Transverse colon (tissue), 4 donors: ENCODE measurements around the gene STAT5A. TPM values are rescaled to one million over a fixed set of nuclear protein-coding genes. Genes with fewer than 3 reads are reported as not detected.
"Not testable (repeated sequence)": the region's sequence is repeated elsewhere in the genome, so short reads cannot be mapped to it uniquely, and the experiment has no call there.

Source experiments
- DNase-seq: peaks from one replicate; pipeline ENCODE4 v3.0.0-alpha.2; 2019
- H3K27ac ChIP-seq, 4 donors: fragments of 200-600 bp; sonication (generic); 2 replicates each; pipeline ENCODE4 v1.5.1; 2016 to 2018; ENCODE audit warnings: inconsistent platforms in 4 of 4
- H3K27me3 ChIP-seq: fragments of 200-600 bp; sonication (generic); 2 replicates; pipeline ENCODE4 v1.5.1; 2017; ENCODE audit warnings: inconsistent platforms
- H3K36me3 ChIP-seq, 4 donors: fragments of 200-600 bp; sonication (generic); 2 replicates each; pipeline ENCODE4 v1.5.1; 2017 to 2019; ENCODE audit warnings: inconsistent platforms in 4 of 4
- H3K4me1 ChIP-seq, 4 donors: fragments of 200-600 bp; sonication (generic); 2 replicates each; pipeline ENCODE4 v1.5.1; 2017 to 2020; ENCODE audit warnings: inconsistent platforms in 4 of 4
- H3K4me3 ChIP-seq, 4 donors: fragments of 200-600 bp; sonication (generic); 1 replicate in 1 of 4; 2 replicates in 3 of 4; pipeline versions ENCODE4 v1.5.1 to v1.6.1; 2017 to 2019; ENCODE audit warnings: inconsistent platforms in 4 of 4
- H3K9me3 ChIP-seq, 2 donors: fragments of 200-600 bp; sonication (generic); 2 replicates each; pipeline ENCODE4 v1.5.1; 2017 to 2019; ENCODE audit warnings: inconsistent platforms in 2 of 2
- EP300 ChIP-seq: sonication (generic); formaldehyde crosslinking; IDR thresholded peaks from one replicate; pipeline ENCODE4 v1.6.1; 2017; ENCODE audit warnings: antibody characterized with exemption, low read depth
- POLR2A ChIP-seq: fragments of 450-650 bp; IDR thresholded peaks from one replicate; pipeline ENCODE4 v1.6.1; 2016; ENCODE audit warnings: antibody characterized with exemption, mild to moderate bottlenecking, moderate library complexity
- POLR2AphosphoS5 ChIP-seq, 3 donors: sonication (generic); formaldehyde crosslinking; IDR thresholded peaks; one replicate each; pipeline ENCODE4 v1.6.1; 2016; ENCODE audit warnings: antibody characterized with exemption in 3 of 3
- WGBS, 2 donors: methylation state at CpG; one replicate each; pipeline ENCODE4 v1.1.5; 2018; ENCODE audit warnings: low coverage in 1 of 2; 5-methylcytosine and 5-hydroxymethylcytosine counted together
- in situ Hi-C, 4 donors: fragments of 200-750 bp; cut with MboI; loops; one replicate each; pipeline versions ENCODE4 v1.15.0 to v1.15.1; 2017; ENCODE audit warnings: low sequenced_read_pairs in 3 of 4, low pct_ligation_motif_present in 1 of 4, low pct_unique_long_range_greater_than_20kb in 1 of 4
- intact Hi-C: fragments of 100-400 bp; cut with DNase I; formaldehyde crosslinking; loops from one replicate; pipeline ENCODE4 v1.15.1; 2023; ENCODE audit warnings: low total_unique reads
- total RNA-seq, 4 donors: library from RNA; depleted of rRNA; stranded (reverse); fragments of >200 nt; gene quantifications; one replicate each; pipeline ENCODE4 v1.1.0, GENCODE V29; 2016
- TF ChIP-seq, protein P1 (sequence below), 5 experiments: fragments of 200-600 bp in 3 of 5; fragments of 450-650 bp in 2 of 5; sonication (generic) in 3 of 5; IDR thresholded peaks; 1 replicate in 2 of 5; 2 replicates in 3 of 5; pipeline ENCODE4 v1.5.1; 2016 to 2017; ENCODE audit warnings: antibody characterized with exemption in 5 of 5, inconsistent platforms in 3 of 5, mild to moderate bottlenecking in 2 of 5, moderate library complexity in 1 of 5

Gene STAT5A
- total RNA-seq, 4 donors from 2014 or later = 36.2 to 93.7 (median 50.3) TPM

DNA sequence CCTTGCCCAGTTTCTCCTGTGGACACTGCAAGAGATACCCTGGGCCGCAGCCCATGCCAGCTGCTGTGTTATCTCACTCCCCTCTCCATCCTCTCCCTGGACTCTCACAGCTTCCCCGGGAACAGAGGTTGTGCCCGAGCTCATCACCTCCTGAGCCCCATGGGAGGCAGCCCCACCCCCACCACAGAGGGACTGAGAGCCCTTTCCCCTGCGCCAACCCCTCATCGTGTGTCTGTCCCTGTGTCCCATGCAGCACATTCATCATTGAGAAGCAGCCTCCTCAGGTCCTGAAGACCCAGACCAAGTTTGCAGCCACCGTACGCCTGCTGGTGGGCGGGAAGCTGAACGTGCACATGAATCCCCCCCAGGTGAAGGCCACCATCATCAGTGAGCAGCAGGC is 12.7 kb downstream of the STAT5A start:
- Histone ChIP-seq H3K4me1 (no peaks in the 10 kb centered on the region), H3K36me3 (peaks cover 0 to 28% (median 13%) of the 10 kb centered on the region in 4 donors), H3K4me3 (no peak overlapping the region), H3K27me3 (no peaks in the 10 kb centered on the region), H3K27ac (no peak overlapping the region), H3K9me3 (no peaks in the 10 kb centered on the region)
- intact Hi-C loops = no loop called here
- TF ChIP-seq POLR2AphosphoS5 (IDR thresholded peaks at IDR 0.05) (no peak), POLR2A (no peak), EP300 (no peak)
- TF ChIP-seq, protein P1, sequence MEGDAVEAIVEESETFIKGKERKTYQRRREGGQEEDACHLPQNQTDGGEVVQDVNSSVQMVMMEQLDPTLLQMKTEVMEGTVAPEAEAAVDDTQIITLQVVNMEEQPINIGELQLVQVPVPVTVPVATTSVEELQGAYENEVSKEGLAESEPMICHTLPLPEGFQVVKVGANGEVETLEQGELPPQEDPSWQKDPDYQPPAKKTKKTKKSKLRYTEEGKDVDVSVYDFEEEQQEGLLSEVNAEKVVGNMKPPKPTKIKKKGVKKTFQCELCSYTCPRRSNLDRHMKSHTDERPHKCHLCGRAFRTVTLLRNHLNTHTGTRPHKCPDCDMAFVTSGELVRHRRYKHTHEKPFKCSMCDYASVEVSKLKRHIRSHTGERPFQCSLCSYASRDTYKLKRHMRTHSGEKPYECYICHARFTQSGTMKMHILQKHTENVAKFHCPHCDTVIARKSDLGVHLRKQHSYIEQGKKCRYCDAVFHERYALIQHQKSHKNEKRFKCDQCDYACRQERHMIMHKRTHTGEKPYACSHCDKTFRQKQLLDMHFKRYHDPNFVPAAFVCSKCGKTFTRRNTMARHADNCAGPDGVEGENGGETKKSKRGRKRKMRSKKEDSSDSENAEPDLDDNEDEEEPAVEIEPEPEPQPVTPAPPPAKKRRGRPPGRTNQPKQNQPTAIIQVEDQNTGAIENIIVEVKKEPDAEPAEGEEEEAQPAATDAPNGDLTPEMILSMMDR (IDR thresholded peaks at IDR 0.05) = no peak
- 89 to 100% methylated on average over 2 to 9 of the region's 9 CpGs for WGBS, 2 donors
- in situ Hi-C loops = loop anchor here in 1 of 4 donors (25.0 kb wide), 1 partner anchor 211 kb away; no protein-coding TSS in a partner anchor
- no peak for DNase-seq

DNA sequence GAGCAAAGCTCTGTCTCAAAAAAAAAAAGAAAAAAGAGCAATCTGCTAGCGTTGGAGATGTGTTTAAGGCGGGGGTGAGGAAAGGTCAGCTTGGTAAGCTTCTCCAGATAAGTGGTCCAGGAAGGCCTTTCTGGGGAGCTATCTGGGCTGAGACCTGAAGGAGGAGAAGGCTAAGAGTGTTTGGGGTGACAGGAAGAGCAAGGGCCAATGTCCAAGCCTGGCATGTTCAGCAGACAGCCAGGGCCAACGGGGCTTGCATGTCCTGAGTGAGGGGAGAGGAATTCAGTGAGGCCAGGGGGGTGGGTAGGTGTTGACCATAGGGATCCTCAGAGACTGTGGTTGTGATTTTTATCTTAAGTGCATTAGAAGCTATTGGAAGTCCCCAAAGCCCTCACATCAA is 15.4 kb downstream of the STAT5A start:
- Histone ChIP-seq H3K36me3 (peaks cover 0 to 27% (median 13%) of the 10 kb centered on the region in 4 donors), H3K9me3 (no peaks in the 10 kb centered on the region), H3K4me1 (no peaks in the 10 kb centered on the region), H3K4me3 (no peak overlapping the region), H3K27ac (no peak overlapping the region), H3K27me3 (no peaks in the 10 kb centered on the region)
- TF ChIP-seq POLR2AphosphoS5 (IDR thresholded peaks at IDR 0.05) = no peak
- TF ChIP-seq EP300 = no peak
- TF ChIP-seq, protein P1 (IDR thresholded peaks at IDR 0.05) = no peak
- TF ChIP-seq POLR2A = no peak
- DNase-seq = no peak
- in situ Hi-C loops (loop anchor here in 1 of 4 donors (25.0 kb wide), 1 partner anchor 209 kb away; no protein-coding TSS in a partner anchor), intact Hi-C loops (no loop called here)
- WGBS, 2 donors = 83% methylated on average over 3 of the region's 3 CpGs; no CpG with 5 or more reads in 1 of the 2 donors

- H3K36me3 ChIP-seq = peaks cover 0 to 27% (median 12%) of the 10 kb centered on the region in 4 donors
- WGBS, 2 donors = 97% methylated on average over 16 of the region's 16 CpGs; no CpG with 5 or more reads in 1 of the 2 donors
- DNase-seq = no peak
- in situ Hi-C loops = loop anchor here in 1 of 4 donors (25.0 kb wide), 1 partner anchor 208 kb away; no protein-coding TSS in a partner anchor
- intact Hi-C loops = no loop called here
- H3K27me3 ChIP-seq = no peaks in the 10 kb centered on the region
- H3K27ac ChIP-seq = no peak overlapping the region
- no peaks in the 10 kb centered on the region for H3K9me3 ChIP-seq
- no peaks in the 10 kb centered on the region for H3K4me1 ChIP-seq
- TF ChIP-seq POLR2AphosphoS5 (IDR thresholded peaks at IDR 0.05) (no peak), EP300 (no peak)
- no peak overlapping the region for H3K4me3 ChIP-seq
Measured at GRCh38 chr17:42304187-42305030, 16.1 kb downstream of the STAT5A start.

GRCh38 chr17:42305031-42305330 is 16.7 kb downstream of the STAT5A start:
- H3K4me1 ChIP-seq, H3K27me3 ChIP-seq, H3K4me3 ChIP-seq, H3K27ac ChIP-seq, H3K9me3 ChIP-seq, intact Hi-C loops, DNase-seq: not testable (repeated sequence)
- WGBS, 2 donors = 97% methylated on average over 6 of the region's 6 CpGs; no CpG with 5 or more reads in 1 of the 2 donors
- H3K36me3 ChIP-seq = peaks cover 0 to 27% (median 11%) of the 10 kb centered on the region in 4 donors
- in situ Hi-C loops = loop anchor here in 1 of 4 donors (25.0 kb wide), 1 partner anchor 207 kb away; no protein-coding TSS in a partner anchor

GRCh38 chr17:42305543-42306384 is 17.5 kb downstream of the STAT5A start:
- peaks cover 0 to 27% (median 11%) of the 10 kb centered on the region in 4 donors for H3K36me3 ChIP-seq
- H3K27me3 ChIP-seq = no peaks in the 10 kb centered on the region
- no peaks in the 10 kb centered on the region for H3K9me3 ChIP-seq
- TF ChIP-seq POLR2A (no peak), POLR2AphosphoS5 (IDR thresholded peaks at IDR 0.05) (no peak), EP300 (no peak)
- TF ChIP-seq, protein P1 (IDR thresholded peaks at IDR 0.05) = no peak
- no peak overlapping the region for H3K27ac ChIP-seq
- WGBS, 2 donors = 88% methylated on average over 18 of the region's 18 CpGs; no CpG with 5 or more reads in 1 of the 2 donors
- no peak for DNase-seq
- H3K4me1 ChIP-seq = peaks cover under 1 to 3% (median 1%) of the 10 kb centered on the region in 4 donors
- intact Hi-C loops = no loop called here
- in situ Hi-C loops = loop anchor here in 1 of 4 donors (25.0 kb wide), 1 partner anchor 207 kb away; no protein-coding TSS in a partner anchor
- no peak overlapping the region for H3K4me3 ChIP-seq
